Activated naive CD4-positive, alpha-beta T cell treated with anti-CD3 and anti-CD28 coated beads for 36 hours (primary cell): Measurements from ENCODE around the gene KATNBL1. TPM values are rescaled to one million over a fixed set of nuclear protein-coding genes. Genes with fewer than 3 reads are reported as not detected.

Experiments used
- CTCF ChIA-PET: fragments of 350-600 bp; sonication (Branson Sonifier 250); formaldehyde crosslinking; loops from one replicate; lab custom pipeline; 2021; ENCODE audit warnings: antibody characterized with exemption; lab: Charles Lee
- DNase-seq: peaks from one replicate; pipeline ENCODE4 v3.0.0-alpha.2; 2020
- H3K27ac Mint-ChIP-seq: one replicate; pipeline ENCODE4 v1.8.0; 2021; ENCODE audit warnings: mild to moderate bottlenecking, mixed read lengths
- H3K27me3 Mint-ChIP-seq: one replicate; pipeline ENCODE4 v1.8.0; 2021; ENCODE audit warnings: low read depth, mixed read lengths
- H3K36me3 Mint-ChIP-seq: one replicate; pipeline ENCODE4 v1.8.0; 2021; ENCODE audit warnings: low read depth, mixed read lengths
- H3K4me1 Mint-ChIP-seq: one replicate; pipeline ENCODE4 v1.8.0; 2021; ENCODE audit warnings: low read depth, mixed read lengths
- H3K4me3 Mint-ChIP-seq: one replicate; pipeline ENCODE4 v1.8.0; 2021; ENCODE audit warnings: mild to moderate bottlenecking, moderate library complexity, mixed read lengths
- H3K9me3 Mint-ChIP-seq: one replicate; pipeline ENCODE4 v1.8.0; 2021; ENCODE audit warnings: mixed read lengths
- intact Hi-C: fragments of 100-400 bp; cut with micrococcal nuclease; formaldehyde crosslinking; loops from one replicate; pipeline ENCODE4 v1.15.1; 2023
- total RNA-seq, 2 experiments: library from RNA; stranded (reverse); gene quantifications; one replicate each; pipeline ENCODE4 v1.2.3, GENCODE V29; 2021

KATNBL1 gene
- 10 to 100 TPM; 46.4 to 51.6 TPM for total RNA-seq

GRCh38 chr15:34209421-34210282 lies at the start of gene KATNBL1:
Gene KATNBL1 (minus strand): TSS chr15:34210096. CDS start chr15:34163676, 46,420 bp downstream.
- Mint-ChIP-seq H3K27me3 (no peaks in the 10 kb centered on the region), H3K4me1 (peaks cover 24% of the 10 kb centered on the region), H3K4me3 (peak within 1 kb of the TSS; percentile 87), H3K9me3 (no peaks in the 10 kb centered on the region), H3K27ac (peak within 1 kb of the TSS; percentile 68), H3K36me3 (peaks cover 11% of the 10 kb centered on the region)
- intact Hi-C loops, result loop anchor here (1.0 to 10.0 kb wide), 7 partner anchors 99 to 917 kb away; partner anchors contain the start of genes AVEN and PGBD4
- CTCF ChIA-PET, result interaction anchor here (0.6 to 6.9 kb wide), 18 partner anchors 9 to 172 kb away, joined by 3 to 68 read pairs (median 3); partner anchors contain the start of genes LPCAT4 and PGBD4
- DNase-seq, result peak; percentile 98

DNA sequence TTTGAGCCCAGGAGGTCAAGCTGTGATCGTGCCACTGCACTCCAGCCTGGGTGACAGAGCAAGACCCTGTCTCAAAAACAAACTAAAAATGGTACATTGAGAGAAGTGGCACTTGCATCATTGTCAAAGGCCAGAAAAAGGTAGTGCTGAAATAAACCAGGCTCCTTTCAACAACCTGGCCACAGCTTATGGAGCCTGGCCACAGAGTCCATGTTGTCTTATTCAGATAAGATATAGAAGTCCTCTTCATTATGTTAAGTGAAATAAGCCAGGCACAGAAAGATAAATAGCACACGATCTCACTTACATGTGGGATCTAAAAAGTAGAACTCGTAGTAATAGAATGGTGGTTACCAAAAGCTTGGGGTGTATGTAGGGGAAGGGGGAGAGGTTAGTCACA lies 49.7 kb upstream of the KATNBL1 start:
- CTCF ChIA-PET, result interaction anchor here (0.8 to 1.8 kb wide), 2 partner anchors 18 to 23 kb away, joined by 3 to 5 read pairs; no protein-coding TSS in a partner anchor
- no peak overlapping the region for H3K4me3 Mint-ChIP-seq
- intact Hi-C loops, result no loop called here
- H3K27ac Mint-ChIP-seq, result no peak overlapping the region
- H3K36me3 Mint-ChIP-seq, result peaks cover 15% of the 10 kb centered on the region
- no peaks in the 10 kb centered on the region for H3K27me3 Mint-ChIP-seq
- H3K9me3 Mint-ChIP-seq, result no peaks in the 10 kb centered on the region
- H3K4me1 Mint-ChIP-seq, result peaks cover 10% of the 10 kb centered on the region
- DNase-seq, result no peak

- H3K4me3 Mint-ChIP-seq, result no peak overlapping the region
- H3K27ac Mint-ChIP-seq, result no peak overlapping the region
- H3K36me3 Mint-ChIP-seq, result peaks cover 15% of the 10 kb centered on the region
- no peaks in the 10 kb centered on the region for H3K9me3 Mint-ChIP-seq
- H3K4me1 Mint-ChIP-seq, result peaks cover 7% of the 10 kb centered on the region
- intact Hi-C loops, result no loop called here
- H3K27me3 Mint-ChIP-seq, result no peaks in the 10 kb centered on the region
- CTCF ChIA-PET, result interaction anchor here (0.6 to 1.8 kb wide), 3 partner anchors 12 to 662 kb away, joined by 3 to 5 read pairs (median 3); no protein-coding TSS in a partner anchor
- DNase-seq, result no peak
These were observed 48.3 kb upstream of the KATNBL1 start for GRCh38 chr15:34258151-34258550.

- DNase-seq, result no peak
- intact Hi-C loops, result no loop called here
- no peak overlapping the region for H3K4me3 Mint-ChIP-seq
- no peaks in the 10 kb centered on the region for H3K27me3 Mint-ChIP-seq
- CTCF ChIA-PET, result no interaction called here
- no peaks in the 10 kb centered on the region for H3K9me3 Mint-ChIP-seq
- peaks cover 15% of the 10 kb centered on the region for H3K4me1 Mint-ChIP-seq
- peaks cover 27% of the 10 kb centered on the region for H3K36me3 Mint-ChIP-seq
- H3K27ac Mint-ChIP-seq, result peak overlapping the region; percentile 0
These were observed 42.6 kb upstream of the KATNBL1 start for GRCh38 chr15:34252545-34252944.

GRCh38 chr15:34248190-34248589 lies 38.3 kb upstream of the KATNBL1 start:
- DNase-seq, result no peak
- H3K36me3 Mint-ChIP-seq, result peaks cover 22% of the 10 kb centered on the region
- H3K27ac Mint-ChIP-seq, result no peak overlapping the region
- H3K9me3 Mint-ChIP-seq, result no peaks in the 10 kb centered on the region
- intact Hi-C loops, result no loop called here
- no peak overlapping the region for H3K4me3 Mint-ChIP-seq
- CTCF ChIA-PET, result interaction anchor here (0.6 to 1.2 kb wide), 3 partner anchors 91 to 185 kb away, joined by 3 to 5 read pairs (median 3); no protein-coding TSS in a partner anchor
- no peaks in the 10 kb centered on the region for H3K27me3 Mint-ChIP-seq
- H3K4me1 Mint-ChIP-seq, result peaks cover 8% of the 10 kb centered on the region

DNA sequence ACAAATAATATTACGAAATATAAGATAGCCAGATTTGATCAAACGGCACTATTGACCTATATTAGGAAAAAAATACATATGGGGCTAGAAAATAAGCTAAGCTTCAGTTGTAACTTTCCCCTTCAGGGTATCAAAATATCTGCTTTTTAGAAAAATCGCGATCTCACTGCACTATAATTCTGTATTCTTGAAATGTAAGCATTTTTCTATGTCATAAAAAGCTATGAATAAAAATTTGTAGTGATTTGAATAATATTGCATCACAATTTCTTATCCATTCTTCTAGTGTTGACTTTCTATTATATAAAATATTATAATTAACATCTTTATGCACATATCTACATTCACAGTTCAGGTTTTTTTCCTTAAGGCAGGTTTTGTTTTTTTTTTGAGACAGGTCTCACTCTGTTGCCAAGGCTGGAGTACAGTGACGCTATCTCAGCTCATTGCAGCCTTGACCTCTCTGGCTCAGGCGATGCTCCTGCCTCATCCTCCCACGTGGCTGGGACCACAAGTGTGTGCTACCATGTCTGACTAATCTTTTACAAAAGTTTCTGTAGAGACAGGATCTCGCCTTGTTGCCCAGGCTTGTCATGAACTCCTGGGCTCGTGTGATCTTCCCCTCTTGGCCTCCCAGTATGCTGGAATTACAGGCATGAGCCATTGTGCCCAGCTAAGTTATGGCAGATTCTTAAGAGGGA lies 36.5 kb upstream of the KATNBL1 start:
- intact Hi-C loops, result no loop called here
- H3K27me3 Mint-ChIP-seq, result no peaks in the 10 kb centered on the region
- no peak overlapping the region for H3K27ac Mint-ChIP-seq
- CTCF ChIA-PET, result interaction anchor here (1.1 kb wide), 1 partner anchor 121 kb away, joined by 6 read pairs; the partner anchor contains the start of gene LPCAT4
- H3K9me3 Mint-ChIP-seq, result no peaks in the 10 kb centered on the region
- no peak overlapping the region for H3K4me3 Mint-ChIP-seq
- peaks cover 20% of the 10 kb centered on the region for H3K36me3 Mint-ChIP-seq
- peaks cover 15% of the 10 kb centered on the region for H3K4me1 Mint-ChIP-seq
- DNase-seq, result no peak

DNA sequence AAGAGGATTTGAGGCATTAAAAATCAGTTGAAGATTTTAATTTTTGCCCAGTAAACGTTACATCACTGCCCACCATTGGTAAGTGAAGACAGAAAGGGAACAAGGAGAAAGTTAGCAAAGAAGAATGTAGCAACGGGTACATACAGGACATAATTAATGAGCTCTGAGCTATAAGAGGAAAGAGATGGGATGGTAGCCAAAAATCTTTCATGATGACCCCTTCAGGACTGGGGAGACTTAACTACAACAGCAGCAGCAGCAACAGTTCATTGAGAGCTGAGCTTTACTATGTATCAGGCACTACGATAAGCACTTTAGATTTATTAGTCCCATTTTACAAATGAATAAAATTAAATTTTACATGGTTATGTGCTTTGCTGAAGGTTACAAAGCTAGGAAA lies 33.3 kb upstream of the KATNBL1 start:
- H3K4me1 Mint-ChIP-seq, result peaks cover 38% of the 10 kb centered on the region
- H3K36me3 Mint-ChIP-seq, result peaks cover 15% of the 10 kb centered on the region
- H3K9me3 Mint-ChIP-seq, result no peaks in the 10 kb centered on the region
- CTCF ChIA-PET, result interaction anchor here (1.0 to 3.3 kb wide), 5 partner anchors 87 to 669 kb away, joined by 3 to 15 read pairs (median 4); no protein-coding TSS in a partner anchor
- no peak for DNase-seq
- no peaks in the 10 kb centered on the region for H3K27me3 Mint-ChIP-seq
- H3K27ac Mint-ChIP-seq, result no peak overlapping the region
- intact Hi-C loops, result no loop called here
- no peak overlapping the region for H3K4me3 Mint-ChIP-seq

- Mint-ChIP-seq H3K27me3 (no peaks in the 10 kb centered on the region), H3K4me3 (no peak overlapping the region), H3K4me1 (peaks cover 38% of the 10 kb centered on the region), H3K27ac (no peak overlapping the region), H3K36me3 (peaks cover 17% of the 10 kb centered on the region), H3K9me3 (no peaks in the 10 kb centered on the region)
- DNase-seq, result no peak
- CTCF ChIA-PET, result interaction anchor here (0.6 to 3.3 kb wide), 16 partner anchors 14 to 345 kb away, joined by 3 to 16 read pairs (median 4); partner anchors contain the start of genes LPCAT4 and SLC12A6
- intact Hi-C loops, result no loop called here
These were observed 32.4 kb upstream of the KATNBL1 start for GRCh38 chr15:34242331-34242710.

- peak; percentile 45 for DNase-seq
- intact Hi-C loops, result loop anchor here (1.0 kb wide), 1 partner anchor 126 kb away; the partner anchor contains the start of gene LPCAT4
- Mint-ChIP-seq H3K27ac (peak overlapping the region; percentile 54), H3K4me3 (no peak overlapping the region), H3K36me3 (peaks cover 18% of the 10 kb centered on the region), H3K27me3 (no peaks in the 10 kb centered on the region), H3K9me3 (no peaks in the 10 kb centered on the region), H3K4me1 (peaks cover 38% of the 10 kb centered on the region)
- CTCF ChIA-PET, result interaction anchor here (0.5 to 3.3 kb wide), 25 partner anchors 14 to 346 kb away, joined by 3 to 16 read pairs (median 4); partner anchors contain the start of genes EMC4, KATNBL1, LPCAT4 and NOP10
These were observed 31.8 kb upstream of the KATNBL1 start for GRCh38 chr15:34241376-34242330.

DNA sequence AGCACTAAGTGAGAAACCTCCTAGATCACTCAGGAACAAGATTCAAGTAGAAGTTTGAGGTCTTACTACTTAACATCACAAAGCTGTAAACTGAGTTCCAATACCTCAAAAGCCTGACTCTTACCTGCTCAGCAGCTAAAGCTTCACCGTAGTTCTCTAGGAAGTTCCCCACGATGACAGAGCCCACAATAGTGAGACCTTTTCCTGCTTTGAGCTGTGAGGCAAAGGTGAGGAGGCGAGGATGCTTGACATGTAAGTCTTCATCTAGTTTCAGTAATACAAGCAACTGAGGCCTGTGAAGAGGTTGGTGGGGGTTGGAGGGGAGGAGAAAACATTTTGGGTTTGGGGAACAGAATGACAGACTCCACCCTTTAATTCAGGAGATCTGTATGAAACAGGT lies 30.6 kb upstream of the KATNBL1 start:
- peaks cover 38% of the 10 kb centered on the region for H3K4me1 Mint-ChIP-seq
- peaks cover 25% of the 10 kb centered on the region for H3K36me3 Mint-ChIP-seq
- H3K9me3 Mint-ChIP-seq, result no peaks in the 10 kb centered on the region
- peak overlapping the region; percentile 76 for H3K27ac Mint-ChIP-seq
- DNase-seq, result peak; percentile 59
- CTCF ChIA-PET, result interaction anchor here (0.6 to 3.3 kb wide), 14 partner anchors 16 to 366 kb away, joined by 3 to 16 read pairs (median 6); partner anchors contain the start of genes EMC4, KATNBL1, LPCAT4 and NOP10
- H3K4me3 Mint-ChIP-seq, result no peak overlapping the region
- intact Hi-C loops, result no loop called here
- no peaks in the 10 kb centered on the region for H3K27me3 Mint-ChIP-seq
